ENCODE data around the gene GRM7.

Gene GRM7

DNA sequence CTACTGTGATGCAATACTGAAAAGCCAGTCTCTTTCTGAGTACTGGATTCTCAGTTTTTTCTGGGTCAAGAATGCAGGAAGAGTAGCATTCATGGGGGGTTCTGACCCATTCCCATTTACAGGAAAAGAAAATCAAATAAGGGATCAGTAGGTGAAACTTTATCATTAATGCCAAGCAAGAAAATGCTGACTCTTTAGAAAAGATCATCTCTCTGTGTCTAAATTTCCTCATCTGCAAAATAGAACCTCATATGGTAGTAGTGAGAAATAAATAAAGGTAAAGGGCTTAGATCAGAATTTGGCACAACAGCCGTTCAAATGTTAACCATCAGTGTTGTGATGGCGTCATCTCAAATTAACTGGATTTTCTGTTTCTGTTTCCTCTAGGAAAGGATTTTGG lies 833.1 kb downstream of the GRM7 start:
- no peak overlapping the region for H3K4me2 ChIP-seq (ENCODE audit: low read length)
- no peaks in the 10 kb centered on the region for H3K79me2 ChIP-seq (ENCODE audit: low read length)
- no peak overlapping the region for H3K27ac ChIP-seq (ENCODE audit: low read length)
- no peak overlapping the region for H3K9ac ChIP-seq (ENCODE audit: low read length)
- no peak for TF ChIP-seq EZH2phosphoT487 (IDR thresholded peaks at IDR 0.05; ENCODE audit: low read depth)
- TF ChIP-seq, protein P1, sequence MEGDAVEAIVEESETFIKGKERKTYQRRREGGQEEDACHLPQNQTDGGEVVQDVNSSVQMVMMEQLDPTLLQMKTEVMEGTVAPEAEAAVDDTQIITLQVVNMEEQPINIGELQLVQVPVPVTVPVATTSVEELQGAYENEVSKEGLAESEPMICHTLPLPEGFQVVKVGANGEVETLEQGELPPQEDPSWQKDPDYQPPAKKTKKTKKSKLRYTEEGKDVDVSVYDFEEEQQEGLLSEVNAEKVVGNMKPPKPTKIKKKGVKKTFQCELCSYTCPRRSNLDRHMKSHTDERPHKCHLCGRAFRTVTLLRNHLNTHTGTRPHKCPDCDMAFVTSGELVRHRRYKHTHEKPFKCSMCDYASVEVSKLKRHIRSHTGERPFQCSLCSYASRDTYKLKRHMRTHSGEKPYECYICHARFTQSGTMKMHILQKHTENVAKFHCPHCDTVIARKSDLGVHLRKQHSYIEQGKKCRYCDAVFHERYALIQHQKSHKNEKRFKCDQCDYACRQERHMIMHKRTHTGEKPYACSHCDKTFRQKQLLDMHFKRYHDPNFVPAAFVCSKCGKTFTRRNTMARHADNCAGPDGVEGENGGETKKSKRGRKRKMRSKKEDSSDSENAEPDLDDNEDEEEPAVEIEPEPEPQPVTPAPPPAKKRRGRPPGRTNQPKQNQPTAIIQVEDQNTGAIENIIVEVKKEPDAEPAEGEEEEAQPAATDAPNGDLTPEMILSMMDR (IDR thresholded peaks at IDR 0.05; ENCODE audit: low read depth, low read length) = no peak
- no peaks in the 10 kb centered on the region for H4K20me1 ChIP-seq (ENCODE audit: insufficient read depth, low read length)
- H3K4me1 ChIP-seq (ENCODE audit: low read length) = peaks cover 12% of the 10 kb centered on the region
- H2AFZ ChIP-seq (ENCODE audit: low read depth, low read length) = no peak overlapping the region
- H3K27me3 ChIP-seq (ENCODE audit: low read depth, low read length) = no peaks in the 10 kb centered on the region
- no peak overlapping the region for H3K4me3 ChIP-seq (ENCODE audit: low read length)
- H3K36me3 ChIP-seq (replicated peaks; ENCODE audit: low read depth, low read length) = no peaks in the 10 kb centered on the region
- no peaks in the 10 kb centered on the region for H3K9me3 ChIP-seq (ENCODE audit: insufficient read depth, low read length)

GRCh38 chr3:7695049-7695448 lies 834.1 kb downstream of the GRM7 start:
- no peak overlapping the region for H3K27ac ChIP-seq (ENCODE audit: low read length)
- no peak for TF ChIP-seq EZH2phosphoT487 (IDR thresholded peaks at IDR 0.05; ENCODE audit: low read depth)
- TF ChIP-seq, protein P1 (IDR thresholded peaks at IDR 0.05; ENCODE audit: low read depth, low read length) = no peak
- peaks cover 12% of the 10 kb centered on the region for H3K4me1 ChIP-seq (ENCODE audit: low read length)
- no peaks in the 10 kb centered on the region for H3K79me2 ChIP-seq (ENCODE audit: low read length)
- H3K4me3 ChIP-seq (ENCODE audit: low read length) = no peak overlapping the region
- H3K9ac ChIP-seq (ENCODE audit: low read length) = no peak overlapping the region
- no peak overlapping the region for H2AFZ ChIP-seq (ENCODE audit: low read depth, low read length)
- no peaks in the 10 kb centered on the region for H4K20me1 ChIP-seq (ENCODE audit: insufficient read depth, low read length)
- H3K4me2 ChIP-seq (ENCODE audit: low read length) = no peak overlapping the region
- no peaks in the 10 kb centered on the region for H3K36me3 ChIP-seq (replicated peaks; ENCODE audit: low read depth, low read length)
- no peaks in the 10 kb centered on the region for H3K9me3 ChIP-seq (ENCODE audit: insufficient read depth, low read length)
- no peaks in the 10 kb centered on the region for H3K27me3 ChIP-seq (ENCODE audit: low read depth, low read length)

- Histone ChIP-seq H3K36me3 (replicated peaks; ENCODE audit: low read depth, low read length) (no peaks in the 10 kb centered on the region), H3K79me2 (ENCODE audit: low read length) (no peaks in the 10 kb centered on the region), H4K20me1 (ENCODE audit: insufficient read depth, low read length) (no peaks in the 10 kb centered on the region), H3K4me3 (ENCODE audit: low read length) (no peak overlapping the region), H3K4me1 (ENCODE audit: low read length) (peaks cover 12% of the 10 kb centered on the region), H2AFZ (ENCODE audit: low read depth, low read length) (no peak overlapping the region), H3K4me2 (ENCODE audit: low read length) (no peak overlapping the region), H3K9ac (ENCODE audit: low read length) (no peak overlapping the region), H3K27me3 (ENCODE audit: low read depth, low read length) (no peaks in the 10 kb centered on the region), H3K9me3 (ENCODE audit: insufficient read depth, low read length) (no peaks in the 10 kb centered on the region), H3K27ac (ENCODE audit: low read length) (no peak overlapping the region)
- no peak for TF ChIP-seq EZH2phosphoT487 (IDR thresholded peaks at IDR 0.05; ENCODE audit: low read depth)
- TF ChIP-seq, protein P1 (IDR thresholded peaks at IDR 0.05; ENCODE audit: low read depth, low read length) = no peak
These were observed 835.4 kb downstream of the GRM7 start for GRCh38 chr3:7696320-7696719.

DNA sequence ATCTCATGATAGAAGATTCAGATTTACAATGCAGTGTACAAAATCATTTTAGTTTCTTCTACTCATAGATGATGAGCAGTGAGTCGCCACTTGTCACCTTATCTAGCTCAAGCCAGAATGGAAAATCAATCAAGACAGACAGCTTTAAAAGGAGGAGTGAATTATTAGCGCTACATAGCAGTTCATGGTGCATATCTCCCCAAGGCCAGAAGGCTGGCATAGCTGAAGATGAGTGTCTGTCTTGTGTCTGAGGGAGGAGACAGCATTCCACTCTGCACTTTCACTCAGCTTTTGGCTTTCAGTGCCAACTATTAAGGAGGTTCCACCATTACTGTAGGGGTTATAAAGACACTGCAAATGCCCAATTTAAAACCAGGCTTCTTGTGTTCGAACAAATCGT lies 836.6 kb downstream of the GRM7 start:
- no peak for TF ChIP-seq EZH2phosphoT487 (IDR thresholded peaks at IDR 0.05; ENCODE audit: low read depth)
- TF ChIP-seq, protein P1 (IDR thresholded peaks at IDR 0.05; ENCODE audit: low read depth, low read length) = no peak

More for the DNA sequence above, 836.6 kb downstream of the GRM7 start:
- Histone ChIP-seq H3K27me3 (ENCODE audit: low read depth, low read length) (no peaks in the 10 kb centered on the region), H3K4me2 (ENCODE audit: low read length) (no peak overlapping the region), H3K79me2 (ENCODE audit: low read length) (no peaks in the 10 kb centered on the region), H3K4me3 (ENCODE audit: low read length) (no peak overlapping the region), H3K9ac (ENCODE audit: low read length) (no peak overlapping the region), H2AFZ (ENCODE audit: low read depth, low read length) (no peak overlapping the region), H3K36me3 (replicated peaks; ENCODE audit: low read depth, low read length) (no peaks in the 10 kb centered on the region), H3K27ac (ENCODE audit: low read length) (no peak overlapping the region), H3K4me1 (ENCODE audit: low read length) (peaks cover 10% of the 10 kb centered on the region), H3K9me3 (ENCODE audit: insufficient read depth, low read length) (no peaks in the 10 kb centered on the region), H4K20me1 (ENCODE audit: insufficient read depth, low read length) (no peaks in the 10 kb centered on the region)
